ENCODE measurements around the gene FBXL2.

GRCh38 chr3:33318710-33319380, 41.6 kb downstream of the FBXL2 start:
- TF ChIP-seq EZH2 (IDR thresholded peaks at IDR 0.05; ENCODE audit: borderline replicate concordance, low read length): no peak
- TF ChIP-seq, protein P1, sequence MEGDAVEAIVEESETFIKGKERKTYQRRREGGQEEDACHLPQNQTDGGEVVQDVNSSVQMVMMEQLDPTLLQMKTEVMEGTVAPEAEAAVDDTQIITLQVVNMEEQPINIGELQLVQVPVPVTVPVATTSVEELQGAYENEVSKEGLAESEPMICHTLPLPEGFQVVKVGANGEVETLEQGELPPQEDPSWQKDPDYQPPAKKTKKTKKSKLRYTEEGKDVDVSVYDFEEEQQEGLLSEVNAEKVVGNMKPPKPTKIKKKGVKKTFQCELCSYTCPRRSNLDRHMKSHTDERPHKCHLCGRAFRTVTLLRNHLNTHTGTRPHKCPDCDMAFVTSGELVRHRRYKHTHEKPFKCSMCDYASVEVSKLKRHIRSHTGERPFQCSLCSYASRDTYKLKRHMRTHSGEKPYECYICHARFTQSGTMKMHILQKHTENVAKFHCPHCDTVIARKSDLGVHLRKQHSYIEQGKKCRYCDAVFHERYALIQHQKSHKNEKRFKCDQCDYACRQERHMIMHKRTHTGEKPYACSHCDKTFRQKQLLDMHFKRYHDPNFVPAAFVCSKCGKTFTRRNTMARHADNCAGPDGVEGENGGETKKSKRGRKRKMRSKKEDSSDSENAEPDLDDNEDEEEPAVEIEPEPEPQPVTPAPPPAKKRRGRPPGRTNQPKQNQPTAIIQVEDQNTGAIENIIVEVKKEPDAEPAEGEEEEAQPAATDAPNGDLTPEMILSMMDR (IDR thresholded peaks at IDR 0.05; ENCODE audit: low read length): no peak
